Fibroblast of skin of right biceps (primary cell): ENCODE measurements around the gene DNAJB11.

Experiments
- DNase-seq: peaks from one replicate; pipeline ENCODE4 v3.0.0-alpha.2; 2013

The DNAJB11 gene

DNA sequence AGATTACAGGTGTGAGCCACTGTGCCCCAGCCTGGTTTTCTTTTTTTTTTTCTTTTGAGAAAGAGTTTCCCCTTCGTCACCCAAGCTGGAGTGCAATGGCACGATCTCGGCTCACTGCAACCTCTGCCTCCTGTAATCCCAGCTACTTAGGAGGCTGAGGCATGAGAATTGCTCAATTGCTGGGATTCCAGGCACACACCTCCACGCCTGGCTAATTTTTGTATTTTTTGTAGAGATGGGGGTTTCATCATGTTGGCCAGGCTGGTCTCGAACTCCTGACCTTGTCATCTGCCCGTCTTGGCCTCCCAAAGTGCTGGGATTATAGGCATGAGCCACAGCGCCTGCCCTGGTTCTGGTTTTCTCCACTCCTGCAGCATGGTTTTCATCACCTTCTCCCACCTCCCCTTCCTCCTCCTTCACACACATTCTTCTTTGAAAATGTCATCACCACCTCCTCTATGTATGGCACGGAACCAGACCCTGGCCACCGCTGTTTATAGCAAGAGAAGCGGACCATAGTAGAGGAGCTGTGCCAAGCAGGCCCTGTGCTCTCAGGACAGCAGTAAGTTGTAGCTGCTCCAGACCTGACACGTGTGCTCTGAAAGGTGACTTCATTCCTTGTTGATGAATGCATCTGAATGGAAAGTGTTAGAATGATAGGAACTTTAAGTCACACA, 27.7 kb downstream of the DNAJB11 start:
- peak; percentile 86 for DNase-seq

- no peak for DNase-seq
Observed at GRCh38 chr3:186598794-186599141, 28.2 kb downstream of the DNAJB11 start.

GRCh38 chr3:186599142-186599784, 28.7 kb downstream of the DNAJB11 start:
- DNase-seq = no peak

- no peak for DNase-seq
Observed at GRCh38 chr3:186599785-186600166, 29.3 kb downstream of the DNAJB11 start.

DNA sequence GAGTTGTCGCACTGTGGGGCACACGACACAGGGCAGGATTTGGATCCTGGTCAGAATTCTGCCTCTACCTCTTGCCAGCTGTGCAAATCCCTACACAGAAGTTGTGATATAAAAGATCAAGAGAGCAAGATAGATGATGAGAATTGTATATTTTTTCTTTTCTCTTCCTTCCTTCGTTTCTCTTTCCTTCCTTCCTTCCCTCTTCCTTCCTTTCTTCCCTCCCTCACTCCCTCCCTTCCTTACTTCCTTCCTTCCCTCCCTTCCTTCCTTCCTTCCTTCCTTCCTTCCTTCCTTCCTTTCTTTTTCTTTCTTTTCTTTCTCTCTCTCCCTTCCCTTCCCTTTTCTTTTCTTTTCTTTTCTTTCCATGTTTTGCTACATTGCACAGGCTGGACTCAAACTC, 30.4 kb downstream of the DNAJB11 start:
- DNase-seq = no peak

GRCh38 chr3:186603159-186603558, 32.6 kb downstream of the DNAJB11 start:
- no peak for DNase-seq

GRCh38 chr3:186605078-186605477, 34.6 kb downstream of the DNAJB11 start:
- DNase-seq = no peak

- no peak for DNase-seq
Observed at GRCh38 chr3:186605561-186606545, 35.3 kb downstream of the DNAJB11 start.

GRCh38 chr3:186608624-186609215, 38.2 kb downstream of the DNAJB11 start:
- no peak for DNase-seq

- peak; percentile 5 for DNase-seq
Observed at GRCh38 chr3:186609247-186609868, 38.8 kb downstream of the DNAJB11 start.

GRCh38 chr3:186612065-186612464, 41.5 kb downstream of the DNAJB11 start:
- DNase-seq = no peak

DNA sequence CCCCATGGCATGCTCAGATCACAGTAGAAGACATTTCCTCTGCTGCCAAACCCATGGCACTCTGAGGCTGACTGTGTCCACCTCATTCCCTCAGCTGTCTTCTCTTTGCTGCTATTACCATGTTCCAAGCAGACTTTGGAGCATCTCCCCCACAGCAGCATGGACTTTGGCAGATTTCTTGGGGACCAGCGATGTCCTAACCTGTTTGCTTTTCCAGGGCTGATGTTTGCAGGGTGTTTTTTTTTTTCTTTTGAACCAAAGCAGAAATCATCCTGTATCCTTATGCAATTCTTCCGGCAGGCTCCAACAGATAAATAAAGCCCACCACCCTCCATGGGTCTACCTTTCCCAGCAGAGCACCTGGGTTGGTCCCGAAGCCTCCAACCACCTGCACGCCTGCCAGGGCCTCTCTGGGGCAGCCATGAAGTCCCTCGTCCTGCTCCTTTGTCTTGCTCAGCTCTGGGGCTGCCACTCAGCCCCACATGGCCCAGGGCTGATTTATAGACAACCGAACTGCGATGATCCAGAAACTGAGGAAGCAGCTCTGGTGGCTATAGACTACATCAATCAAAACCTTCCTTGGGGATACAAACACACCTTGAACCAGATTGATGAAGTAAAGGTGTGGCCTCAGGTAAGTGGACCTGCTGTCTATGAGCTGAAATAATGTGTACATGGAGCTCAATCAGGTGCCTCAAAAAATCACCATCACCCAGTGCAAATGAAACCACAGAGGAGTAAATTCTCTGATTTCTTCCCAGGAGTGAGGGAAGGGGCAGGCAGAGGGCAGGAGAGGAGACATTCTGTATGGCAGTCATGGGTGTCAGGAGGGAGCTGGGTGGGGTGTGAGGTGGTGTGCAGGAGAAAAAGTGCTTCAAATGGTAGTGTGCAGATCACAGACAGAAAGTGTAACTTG, 42.5 kb downstream of the DNAJB11 start, which contains the start of gene AHSG:
Gene AHSG, plus strand, starts transcription at position 340 of the 916 bp plus-strand sequence. Its CDS starts 82 bp downstream, at position 422.
- DNase-seq = no peak

- no peak for DNase-seq
Observed at GRCh38 chr3:186613637-186614265, 43.2 kb downstream of the DNAJB11 start.

DNA sequence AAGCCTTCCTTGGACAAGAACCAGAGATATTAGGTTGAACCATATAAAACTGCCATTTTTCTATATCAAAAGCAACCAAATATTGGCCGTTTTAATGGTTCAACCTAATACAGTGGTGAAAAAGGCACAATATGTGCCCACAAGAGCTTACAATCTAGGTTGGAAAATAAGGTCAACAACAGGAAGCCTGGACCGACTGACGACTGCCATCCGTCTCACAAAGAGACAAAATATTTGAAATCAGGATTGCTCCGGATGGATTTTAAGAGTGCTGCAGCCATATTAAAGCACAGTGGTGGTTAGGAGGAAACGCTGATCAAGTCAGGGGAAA, 43.7 kb downstream of the DNAJB11 start:
- DNase-seq = no peak

DNA sequence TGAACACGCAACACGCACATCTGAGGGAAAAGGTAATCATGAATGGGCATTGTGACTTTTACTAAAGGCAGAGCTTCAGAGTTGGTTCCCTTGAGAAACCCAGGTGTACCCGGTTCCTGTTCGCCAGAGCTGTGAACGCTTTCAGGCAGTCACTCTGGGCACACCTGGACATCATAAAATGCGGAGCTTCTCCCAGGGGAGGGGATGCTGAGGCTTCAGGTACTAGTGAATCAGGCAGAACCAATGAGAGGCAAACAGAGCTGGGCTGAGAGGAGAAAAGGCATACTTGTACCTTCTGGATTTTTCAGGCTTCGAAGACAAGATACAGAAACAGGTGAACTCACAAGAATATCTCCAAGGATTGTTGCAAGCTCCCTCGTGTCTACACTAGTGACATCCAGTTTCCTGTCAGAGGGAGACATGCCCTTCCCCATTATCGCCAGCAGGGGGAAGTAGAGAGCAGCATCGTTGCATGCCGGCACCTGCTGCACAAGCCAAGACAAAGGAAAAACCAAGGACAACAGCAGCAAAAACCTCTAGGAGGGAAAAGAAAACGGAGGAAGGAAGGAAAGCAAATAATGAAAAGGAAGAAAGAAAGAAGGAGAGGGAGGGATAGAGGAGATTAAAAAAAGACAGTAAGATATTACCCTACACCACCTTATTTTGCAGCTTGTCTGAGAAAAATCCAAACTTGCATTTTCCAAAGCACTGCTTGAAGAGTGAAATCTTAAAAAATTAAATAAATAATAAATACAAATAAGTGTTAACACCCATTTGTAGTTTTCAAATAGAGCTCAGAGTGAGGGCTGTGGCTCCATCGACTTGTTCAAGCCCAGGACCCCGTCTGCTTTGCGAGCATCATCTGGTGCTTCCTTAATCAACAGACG, 44.3 kb downstream of the DNAJB11 start:
- peak; percentile 53 for DNase-seq

DNA sequence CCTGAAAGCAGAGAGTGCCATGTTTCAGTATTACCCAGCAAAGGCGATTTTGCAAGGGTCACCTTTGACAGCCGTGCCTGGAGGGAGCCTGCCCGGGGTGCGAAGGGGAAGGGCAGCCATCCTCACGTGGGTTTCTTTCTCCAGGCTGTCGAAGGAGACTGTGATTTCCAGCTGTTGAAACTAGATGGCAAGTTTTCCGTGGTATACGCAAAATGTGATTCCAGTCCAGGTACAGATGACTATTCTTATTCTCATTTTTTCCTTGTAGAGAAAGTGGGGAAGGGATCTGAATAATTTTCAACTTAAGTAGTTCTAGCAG, 45.7 kb downstream of the DNAJB11 start:
- no peak for DNase-seq

GRCh38 chr3:186617036-186617946, 46.8 kb downstream of the DNAJB11 start:
- DNase-seq = peak; percentile 96

- DNase-seq = no peak
Observed at GRCh38 chr3:186618318-186618938, 47.9 kb downstream of the DNAJB11 start.

DNA sequence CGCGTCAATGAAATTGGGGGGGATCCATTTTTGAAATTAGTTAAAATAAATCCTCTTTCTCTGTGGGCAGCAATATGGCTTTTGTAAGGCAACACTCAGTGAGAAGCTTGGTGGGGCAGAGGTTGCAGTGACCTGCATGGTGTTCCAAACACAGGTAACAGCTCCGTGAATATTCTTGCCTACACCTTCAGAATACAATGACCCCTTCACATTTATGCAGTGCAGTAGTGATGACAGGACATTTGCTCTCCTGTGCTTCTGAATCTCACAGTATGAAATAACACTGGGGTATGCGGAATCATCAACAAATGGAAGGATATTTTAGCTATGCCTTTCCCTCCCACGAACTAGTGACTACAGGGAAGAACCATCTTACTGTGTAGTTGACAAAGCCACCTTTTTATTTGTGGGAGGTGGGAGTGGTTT, 49.3 kb downstream of the DNAJB11 start:
- DNase-seq = no peak
